Inflammatory macrophage (primary cell): Measurements from ENCODE around the gene STN1.
A peak's percentile ranks its signal among the peaks of the same experiment; 100 is the strongest.

Experiments
- DNase-seq, 2 donors: peaks; one replicate each; pipeline ENCODE4 v3.0.0-alpha.2; 2020 to 2022

Gene STN1

DNA sequence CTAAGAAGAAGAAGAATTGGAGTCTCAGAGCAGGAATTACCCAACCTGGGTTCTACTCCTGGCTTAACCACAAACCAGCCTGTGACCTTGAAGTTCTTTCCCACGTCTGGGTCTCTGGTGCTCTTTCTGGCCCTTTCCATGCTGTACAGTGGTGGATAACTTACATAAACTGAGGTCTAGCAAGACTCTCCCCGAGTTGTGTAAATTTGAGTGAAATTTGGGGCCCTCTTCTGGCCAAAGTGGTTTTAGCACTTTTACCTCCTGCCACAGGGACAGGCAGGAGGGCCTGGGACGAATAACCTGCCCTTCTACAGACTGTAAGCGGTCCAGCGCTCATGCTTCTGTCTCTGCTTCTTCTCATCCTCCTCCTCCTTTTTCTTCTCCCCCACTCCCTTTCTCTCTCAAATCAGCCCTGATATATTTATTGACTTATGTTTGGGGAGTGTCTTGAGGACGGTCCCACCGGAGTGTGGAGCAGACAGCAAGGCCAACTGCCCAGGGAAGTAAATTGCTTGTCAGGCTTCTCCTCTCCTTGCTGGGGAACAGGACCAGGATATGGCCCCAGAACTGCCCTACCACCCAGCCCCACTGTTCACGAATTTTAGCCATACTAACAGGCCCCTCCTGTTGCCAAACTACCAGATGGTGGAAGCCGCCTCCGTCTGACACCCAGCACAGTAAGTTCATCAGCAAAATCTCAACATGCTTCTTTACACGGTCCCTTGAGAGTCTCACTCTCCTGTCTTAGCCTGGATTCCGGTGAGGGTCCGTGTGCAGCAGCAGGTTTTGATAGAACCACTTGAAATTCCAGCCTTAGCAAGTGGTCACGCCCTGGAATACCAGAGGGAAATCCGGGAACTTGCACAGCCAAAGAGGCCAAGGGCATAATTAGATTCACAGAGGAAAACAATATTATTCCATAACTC lies 58.6 kb downstream of the STN1 start:
- peak; percentile 60 to 61 for DNase-seq

DNA sequence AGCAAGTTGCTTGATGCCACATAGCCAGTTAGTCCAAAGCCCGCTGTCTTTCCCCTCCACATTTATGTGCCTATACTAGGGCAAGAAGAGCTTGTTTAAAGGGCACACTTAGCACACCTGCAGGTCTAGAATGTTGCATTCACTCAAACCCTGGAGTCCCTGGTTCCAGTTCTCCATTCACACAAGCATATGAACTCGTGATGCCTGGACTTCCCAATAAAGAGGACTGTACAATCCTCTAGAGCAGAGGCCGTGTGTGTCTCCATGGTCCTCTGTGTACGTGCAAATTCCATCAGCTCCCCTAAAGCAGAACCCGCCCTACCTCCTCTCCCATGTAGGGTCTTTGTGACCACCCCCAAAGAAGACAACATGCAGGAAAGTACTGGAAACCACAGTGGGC lies 59.6 kb downstream of the STN1 start:
- DNase-seq, result no peak

DNA sequence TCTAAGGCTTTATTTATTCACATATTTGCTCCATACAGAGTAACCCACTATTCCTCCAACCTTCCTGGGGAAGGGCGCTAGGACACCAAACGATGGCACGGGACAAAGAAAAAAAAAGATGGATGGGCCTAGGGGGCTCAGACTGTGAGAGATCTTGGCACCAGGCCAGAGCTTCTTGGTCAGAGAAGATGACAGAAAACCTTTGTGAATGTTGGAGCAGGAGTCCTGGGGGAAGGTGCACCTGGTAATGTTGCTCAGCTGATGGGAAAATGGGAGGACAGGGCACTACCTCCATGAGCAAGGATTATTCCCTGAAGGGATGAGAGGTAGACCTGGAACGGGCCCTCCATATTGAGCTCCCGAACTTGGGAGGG lies 61.2 kb downstream of the STN1 start:
- DNase-seq, result no peak

DNA sequence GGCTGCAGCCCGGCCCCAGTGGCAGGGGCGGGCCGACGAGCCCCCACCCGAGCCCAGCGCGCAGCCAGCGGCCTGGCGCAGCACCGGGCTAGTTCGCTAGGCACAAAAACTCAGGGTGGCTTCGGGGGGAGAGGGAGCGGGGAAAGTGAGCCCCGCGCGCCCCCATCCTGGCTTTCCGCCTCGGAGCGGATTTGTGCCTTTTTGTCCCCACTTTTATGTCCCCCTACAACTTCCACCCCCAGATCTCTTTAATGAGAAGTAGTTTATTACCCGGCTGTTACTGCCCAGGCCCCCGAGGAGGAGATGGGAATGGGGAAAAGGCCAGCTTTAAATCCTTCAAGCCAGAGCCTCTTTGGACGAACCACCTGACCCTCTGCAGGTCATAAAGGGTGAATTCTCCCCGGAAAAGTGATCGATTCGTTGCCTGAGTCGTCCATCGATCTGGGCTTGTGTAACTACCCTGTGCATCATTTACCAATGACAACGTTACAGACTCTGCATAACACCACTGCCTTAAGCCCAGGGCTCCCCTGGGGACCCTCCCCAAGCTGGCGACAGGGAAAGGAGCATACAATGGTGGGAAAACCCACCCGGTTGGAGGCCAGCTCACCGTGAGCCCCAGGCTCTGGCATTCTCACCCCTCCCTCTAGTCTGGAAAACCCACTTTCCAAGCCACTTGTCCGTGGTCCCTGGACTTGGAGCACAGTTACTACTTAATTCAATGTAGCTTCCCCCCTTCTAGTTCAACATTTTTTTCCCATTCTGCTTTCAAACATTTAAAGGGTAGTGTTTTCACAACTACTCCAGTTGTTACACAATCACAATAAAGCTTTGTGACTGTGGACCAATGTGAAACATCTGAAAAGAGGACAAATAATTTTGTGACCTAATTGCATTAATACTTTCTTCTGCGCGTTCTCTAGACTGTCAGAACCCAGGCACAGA lies 61.9 kb downstream of the STN1 start:
- DNase-seq, result peak; percentile 51 to 62

DNA sequence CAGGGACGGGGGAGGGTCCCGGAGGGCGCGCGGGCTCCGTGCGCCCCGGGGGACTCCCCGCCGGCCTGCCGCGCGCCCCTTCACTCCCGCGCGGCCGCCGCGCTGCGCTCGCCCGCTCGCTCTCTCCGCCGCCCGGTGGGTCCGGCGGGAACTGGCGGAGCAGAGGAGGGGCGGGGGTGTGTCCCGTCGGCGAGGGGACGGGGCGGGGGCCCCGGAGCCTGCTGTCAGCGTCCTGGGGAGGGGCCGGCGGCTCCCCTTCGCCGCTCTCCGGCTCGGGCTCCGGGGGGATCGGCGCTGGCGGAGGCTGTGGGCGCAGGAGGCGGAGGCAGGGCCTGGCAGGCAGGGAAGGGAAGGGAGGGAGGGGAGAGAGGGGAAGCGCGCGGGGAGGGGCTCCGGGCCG lies 62.6 kb downstream of the STN1 start, which contains the start of gene SH3PXD2A:
Gene SH3PXD2A, minus strand, starts transcription at position 153 of the 400 bp plus-strand sequence. CDS start 310 bp downstream, outside the sequence.
- DNase-seq, result no peak

DNA sequence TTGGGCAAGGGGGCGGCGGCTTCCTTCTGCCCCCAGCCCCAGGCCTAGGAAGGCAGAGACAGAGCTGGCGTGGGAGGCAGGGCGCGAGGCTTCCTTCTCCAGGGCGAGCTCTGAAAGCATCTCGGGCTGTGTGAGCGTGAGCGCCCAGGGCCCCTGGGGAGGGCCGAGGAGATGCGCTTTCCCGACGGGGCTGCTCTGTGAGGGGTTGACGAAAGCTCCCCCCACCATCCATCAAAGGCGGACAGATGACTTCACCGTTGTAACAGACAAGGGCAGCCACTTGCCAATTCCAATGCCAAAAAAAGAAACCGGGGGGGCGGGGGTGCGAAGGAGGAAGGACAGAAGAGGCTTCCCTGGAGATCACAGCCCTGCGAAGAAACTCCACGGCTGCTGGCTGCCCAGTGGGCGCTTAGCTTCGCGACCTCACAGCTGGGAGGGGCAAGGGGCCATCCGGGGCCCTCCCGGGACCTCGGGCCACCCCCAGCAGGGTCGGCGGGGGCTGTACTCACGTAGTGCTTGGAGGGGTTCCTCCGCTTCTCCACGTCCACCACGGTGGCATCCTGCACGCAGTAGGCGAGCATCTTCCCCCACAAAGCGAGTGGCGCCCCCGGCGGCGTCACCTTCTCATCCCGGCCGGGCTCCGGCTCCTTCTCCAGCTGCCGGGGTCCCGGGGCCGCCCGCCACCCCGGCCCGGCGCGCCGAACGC lies 63.1 kb downstream of the STN1 start:
- DNase-seq, result peak in 1 of 2 donors; percentile 69

DNA sequence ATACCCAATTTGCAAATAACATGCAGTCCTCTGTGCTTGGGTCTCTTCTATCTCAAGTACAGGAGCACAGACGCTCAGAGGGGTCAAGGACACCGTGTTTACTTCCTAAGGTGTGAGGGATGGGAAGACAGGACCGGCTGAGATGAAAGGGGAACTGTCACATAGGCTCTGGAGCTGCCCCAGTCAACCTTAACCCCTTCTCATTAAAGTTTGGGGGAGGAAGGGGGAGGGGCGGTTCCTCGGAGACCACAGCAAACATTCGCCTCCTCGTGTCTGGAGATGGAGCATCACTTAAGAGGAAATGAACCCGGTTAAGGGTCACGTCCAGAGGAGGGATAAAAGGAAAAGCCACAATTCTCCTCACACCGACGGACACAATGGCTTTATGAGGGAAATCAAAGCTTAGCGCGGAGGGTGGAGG lies 63.7 kb downstream of the STN1 start:
- DNase-seq, result no peak

DNA sequence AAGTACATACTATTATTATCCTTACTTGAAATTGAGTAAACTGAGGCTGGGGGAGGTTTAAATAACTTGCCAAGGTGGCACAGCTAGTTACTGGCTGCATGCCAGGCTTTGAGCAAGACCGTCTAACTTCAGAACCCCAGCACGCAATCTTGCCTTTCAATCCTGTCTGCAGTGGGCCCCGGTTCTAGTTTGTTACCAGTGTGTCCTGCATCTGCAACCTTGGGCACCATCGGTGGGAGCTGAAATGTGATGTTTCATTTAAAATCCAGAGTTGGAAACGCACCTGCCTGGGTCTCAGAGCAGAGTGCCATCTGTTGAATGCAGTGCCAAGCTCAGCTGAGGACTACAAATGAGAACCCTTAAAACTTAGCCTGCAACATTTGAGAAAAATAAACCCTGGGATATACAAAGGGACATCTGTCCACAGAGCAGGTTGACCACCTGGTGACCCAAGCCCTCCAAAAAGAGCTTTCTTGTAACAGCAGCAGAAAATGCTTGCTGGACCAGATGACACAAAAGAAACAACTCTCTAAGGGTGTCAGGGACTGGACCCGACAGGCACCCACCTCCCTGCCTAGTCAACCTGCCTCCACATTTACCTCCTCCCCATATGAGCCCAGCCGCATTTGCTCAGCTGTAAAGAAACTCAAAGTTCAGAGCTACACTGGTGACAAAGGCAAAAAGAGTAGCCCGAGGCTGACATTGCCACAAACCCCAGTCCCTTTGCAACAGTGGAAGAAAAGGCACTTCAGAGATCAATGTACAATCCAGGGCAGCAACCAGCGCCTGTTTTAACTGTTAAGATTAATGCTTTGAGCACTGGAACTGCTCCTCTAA lies 64.3 kb downstream of the STN1 start:
- no peak for DNase-seq

DNA sequence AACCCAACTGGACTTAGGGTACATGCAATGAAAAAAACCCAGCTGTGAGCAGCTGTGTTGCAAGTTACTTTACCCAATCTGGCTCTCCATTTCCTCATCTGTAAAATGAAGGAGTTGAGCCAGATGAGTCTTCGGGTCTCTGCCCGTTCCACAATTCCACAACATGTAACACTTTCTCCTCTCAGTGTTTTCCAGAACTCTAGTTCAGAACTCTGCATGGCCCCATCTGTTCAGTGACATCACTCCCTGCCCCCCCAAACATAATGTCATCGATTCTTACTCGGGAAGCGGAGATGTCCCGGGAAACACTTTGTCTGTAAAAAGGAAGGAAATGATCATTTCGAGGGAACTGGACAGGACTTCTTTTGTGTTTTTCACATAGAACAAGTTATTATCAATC lies 65.1 kb downstream of the STN1 start:
- peak; percentile 73 to 78 for DNase-seq

DNA sequence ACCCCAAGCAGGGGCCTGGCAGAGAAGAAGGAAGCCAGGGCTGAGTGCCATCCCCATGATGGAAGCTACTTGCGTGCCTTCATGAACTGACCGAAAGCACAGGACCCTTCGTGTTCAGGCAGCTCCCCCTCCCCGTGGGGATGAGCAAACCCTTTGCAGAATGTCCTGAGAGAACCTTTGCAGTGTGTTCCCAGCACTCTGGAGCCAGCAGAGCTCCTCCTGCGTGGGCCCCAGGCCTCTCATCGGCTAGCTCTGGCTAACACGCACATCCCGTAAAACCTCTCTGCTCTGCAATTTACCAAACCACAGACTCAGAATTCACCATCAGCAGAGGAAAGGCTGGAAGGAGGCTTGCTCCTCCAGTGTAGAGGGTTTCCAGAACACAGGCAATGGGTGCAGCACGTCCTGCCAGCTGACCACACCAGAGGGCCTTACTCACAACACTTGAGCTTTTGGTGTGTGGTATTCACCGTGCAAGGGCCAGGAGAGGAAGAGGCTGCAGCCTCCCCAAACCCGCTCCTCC lies 65.7 kb downstream of the STN1 start:
- no peak for DNase-seq

DNA sequence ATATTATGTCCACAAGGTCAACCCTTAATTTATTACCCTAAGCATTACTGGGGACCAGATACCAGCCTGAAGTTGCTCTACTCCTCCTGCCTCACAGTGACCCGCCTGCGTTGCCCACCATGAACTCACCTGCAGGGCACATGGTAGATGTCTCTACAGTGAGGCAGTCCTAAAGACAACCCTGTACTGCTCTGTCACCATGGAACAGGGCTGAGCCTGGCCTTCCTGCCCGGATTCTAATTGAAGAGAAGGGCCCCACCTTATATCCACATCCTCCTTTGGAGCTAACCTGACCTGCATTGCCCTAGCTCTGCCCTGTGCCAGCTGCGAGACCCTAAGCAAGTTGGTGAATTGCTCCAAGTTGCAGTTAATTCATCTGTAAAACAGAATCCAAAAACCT lies 66.7 kb downstream of the STN1 start:
- DNase-seq, result no peak

DNA sequence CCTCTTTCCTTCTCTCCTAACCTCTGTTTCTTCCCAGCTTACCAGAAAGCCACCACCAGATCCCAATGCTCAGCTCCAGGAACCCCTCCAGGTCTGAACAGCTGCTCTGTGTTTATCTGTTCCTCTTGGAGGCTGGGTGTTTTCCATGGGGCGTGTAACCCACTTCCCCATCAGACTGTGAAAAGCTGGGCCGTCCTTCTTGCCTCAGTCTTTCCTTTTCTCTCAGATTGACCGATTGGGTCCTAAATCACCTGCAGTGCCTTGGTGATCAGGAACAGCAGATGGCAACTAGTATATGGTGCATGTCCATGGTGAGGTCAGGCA lies 67.5 kb downstream of the STN1 start:
- peak; percentile 36 to 59 for DNase-seq

DNA sequence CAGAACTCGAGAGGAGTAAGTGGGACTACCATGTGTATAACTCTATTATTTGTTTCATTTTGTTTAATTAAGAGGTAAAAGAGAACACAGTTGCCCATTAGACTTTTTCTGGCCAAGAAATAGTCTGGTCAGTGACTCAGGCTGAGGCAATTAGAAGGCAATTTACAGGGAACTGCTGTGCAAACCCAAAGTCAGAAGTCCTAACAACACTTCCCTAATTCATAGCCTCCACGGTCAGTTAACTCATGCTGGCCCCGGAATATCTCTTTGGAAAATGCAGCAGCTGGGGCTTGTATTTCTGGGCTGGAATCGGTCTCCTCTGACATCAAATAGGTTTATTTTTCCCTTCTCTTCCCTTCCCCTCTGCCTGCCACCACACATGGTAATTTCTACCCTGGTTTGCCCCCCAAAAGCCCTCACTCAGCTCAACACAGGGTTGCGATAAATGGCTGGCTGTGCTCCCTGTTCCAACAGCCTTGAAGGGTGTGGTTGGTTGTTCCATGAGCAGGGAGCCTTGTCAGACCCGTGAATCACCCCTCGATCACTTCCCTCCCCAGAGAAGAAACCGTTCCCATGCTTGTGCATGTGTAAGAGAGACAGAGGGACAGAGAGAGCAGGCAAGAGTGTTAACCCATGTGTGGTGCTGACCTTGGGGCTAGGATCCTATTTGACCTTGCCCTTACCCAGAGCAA lies 68.0 kb downstream of the STN1 start:
- peak; percentile 79 to 82 for DNase-seq

DNA sequence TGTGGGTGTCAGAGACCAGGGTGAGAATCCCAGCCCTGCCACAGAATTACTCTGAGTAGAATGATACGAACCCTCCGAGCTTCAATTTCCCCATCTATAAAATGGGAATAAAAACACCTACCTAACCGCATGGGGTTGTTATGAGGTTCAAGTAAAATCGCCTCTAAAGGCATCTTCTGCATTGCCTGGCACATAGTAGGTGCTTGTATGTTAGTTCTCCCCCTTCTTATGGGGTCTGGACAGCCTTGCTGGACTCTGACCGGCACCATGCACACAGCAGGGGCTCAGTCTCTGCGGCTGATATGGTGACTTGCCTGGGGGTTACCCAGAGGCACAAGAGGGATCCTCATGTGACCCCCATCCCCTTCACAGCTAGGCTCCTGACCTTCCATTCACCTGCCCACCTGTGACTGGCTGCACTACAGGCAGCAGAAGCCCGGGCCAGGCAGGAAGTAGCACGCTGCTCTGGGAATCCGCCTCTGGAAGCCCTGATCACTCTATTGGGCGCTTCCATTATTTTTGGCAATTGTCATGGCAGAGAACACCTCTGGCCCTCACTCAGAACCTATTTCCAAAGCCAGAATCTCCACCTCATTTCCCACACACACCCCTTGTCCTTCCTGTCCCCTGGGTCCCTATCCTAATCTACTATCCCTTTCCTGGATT lies 68.6 kb downstream of the STN1 start:
- DNase-seq, result no peak

DNA sequence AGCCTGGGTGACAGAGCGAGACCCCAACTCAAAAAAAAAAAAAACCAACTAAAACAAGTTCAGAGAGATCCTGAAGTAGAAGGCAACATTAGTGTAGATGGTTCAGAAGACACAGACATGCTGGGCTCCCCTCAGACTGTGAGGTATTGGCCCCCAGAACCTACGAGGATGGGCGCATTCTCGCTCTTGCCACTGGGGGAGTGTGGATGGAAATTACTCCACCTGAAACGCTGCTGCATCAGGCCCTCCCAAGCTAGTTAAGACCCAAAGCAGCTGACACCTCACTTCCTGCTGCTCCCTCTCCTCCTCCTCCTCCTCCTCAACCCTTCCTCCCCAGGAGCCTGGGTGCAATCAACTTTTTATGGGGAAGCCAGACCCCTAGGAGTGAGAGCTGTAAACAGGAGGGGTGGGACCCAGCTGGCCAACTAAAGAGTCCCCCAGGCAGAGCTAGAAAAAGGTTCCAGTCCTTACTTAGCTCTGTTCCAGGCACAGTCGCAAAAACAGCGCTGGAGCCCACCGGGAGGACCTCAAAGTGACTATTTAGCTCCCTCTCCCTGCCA lies 70.0 kb downstream of the STN1 start:
- no peak for DNase-seq

DNA sequence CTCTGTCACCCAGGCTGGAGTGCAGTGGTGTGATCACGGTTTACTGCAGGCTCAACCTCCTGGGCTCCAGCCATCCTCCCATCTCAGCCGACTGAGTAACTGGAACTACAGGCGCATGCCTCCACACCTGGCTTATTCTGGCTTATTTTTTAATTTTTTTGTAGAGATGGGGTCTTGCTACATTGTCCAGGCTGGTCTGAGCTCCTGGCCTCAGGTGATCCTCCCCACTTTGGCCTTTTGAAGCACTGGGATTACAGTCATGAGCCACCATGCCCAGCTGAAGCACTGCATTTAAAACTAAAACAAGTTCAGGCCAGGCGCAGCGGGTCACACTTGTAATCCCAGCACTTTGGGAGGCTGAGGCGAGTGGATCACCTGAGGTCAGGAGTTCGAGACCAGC lies 70.6 kb downstream of the STN1 start:
- no peak for DNase-seq

DNA sequence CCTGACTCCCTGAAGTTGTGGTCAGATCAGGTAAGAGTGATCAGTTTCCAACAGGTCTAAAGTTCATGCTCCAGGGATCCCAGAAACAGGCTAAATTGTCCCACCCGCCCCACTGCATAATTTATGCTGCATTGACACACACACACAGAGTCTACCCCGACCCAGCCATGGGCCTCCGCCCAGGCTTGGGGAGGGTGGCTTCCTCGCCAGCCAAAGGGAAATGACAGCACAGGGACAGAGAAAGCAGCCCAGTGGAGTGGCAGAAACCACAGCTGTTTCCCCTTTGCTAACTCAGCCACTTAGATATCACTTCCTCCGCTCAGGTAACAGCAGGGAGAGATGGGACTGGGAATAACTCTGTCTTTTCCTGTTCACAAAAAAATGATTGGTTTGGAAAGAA lies 72.0 kb downstream of the STN1 start:
- peak; percentile 52 to 63 for DNase-seq

DNA sequence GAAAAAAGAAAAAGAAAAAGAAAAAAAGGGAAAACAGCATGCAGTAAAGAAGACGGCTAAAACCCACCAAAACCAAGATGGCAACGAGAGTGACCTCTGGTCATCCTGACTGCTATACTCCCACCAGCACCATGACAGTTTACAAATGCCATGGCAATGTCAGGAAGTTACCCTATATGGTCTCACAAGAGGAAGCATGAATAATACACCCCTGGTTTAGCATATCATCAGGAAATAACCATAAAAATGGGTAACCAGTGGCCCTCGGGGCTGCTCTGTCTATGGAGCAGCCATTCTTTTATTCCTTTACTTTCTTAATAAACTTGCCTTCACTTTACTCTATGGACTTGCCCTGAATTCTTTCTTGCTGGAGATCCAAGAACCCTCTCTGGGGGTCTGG lies 72.6 kb downstream of the STN1 start:
- DNase-seq, result peak; percentile 67 to 76

DNA sequence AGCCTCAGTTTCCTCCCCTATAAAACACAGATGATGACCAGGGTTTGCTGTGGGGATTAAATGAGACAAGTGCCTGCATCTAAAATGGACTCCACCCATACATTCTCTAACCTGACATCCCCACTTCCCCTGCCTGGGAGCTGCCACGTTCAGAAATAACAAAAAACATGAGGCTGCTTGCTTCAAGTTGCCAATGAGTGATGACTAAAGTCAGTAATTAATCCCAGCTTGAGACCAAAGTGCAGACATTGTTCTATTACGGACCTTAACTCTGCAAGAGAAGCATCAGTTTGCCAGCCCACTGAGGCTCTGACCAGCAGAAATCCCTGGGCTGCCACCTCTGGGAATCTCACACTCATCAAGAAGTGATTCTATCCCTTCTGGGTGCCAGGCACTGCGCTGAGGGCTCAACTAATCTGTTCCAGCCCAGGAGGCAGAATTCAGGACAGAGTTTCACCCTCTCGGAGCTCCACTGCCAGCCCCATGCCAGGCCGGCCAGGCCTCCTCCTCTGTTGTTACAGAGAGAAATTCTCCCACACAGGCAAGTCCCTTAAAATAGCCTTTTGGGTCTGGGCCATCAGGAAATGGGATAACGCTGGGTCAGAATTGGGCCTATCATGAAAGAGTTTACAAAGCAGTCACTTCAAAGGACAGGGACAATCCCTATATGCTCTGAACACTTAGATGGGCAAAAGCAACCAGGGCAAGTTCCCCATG lies 74.0 kb downstream of the STN1 start:
- no peak for DNase-seq
